SH-SY5Y (cell line): Measurements from ENCODE around the gene SEMA6B.

ENCODE experiments used
- GATA2 ChIP-seq: IDR thresholded peaks from 2 replicates; pipeline ENCODE4 v1.6.1; 2011; ENCODE audit warnings: mild to moderate bottlenecking, low read depth, low read length
- GATA3 ChIP-seq: IDR thresholded peaks from 2 replicates; pipeline ENCODE4 v1.6.1; 2011; ENCODE audit warnings: low read depth, mild to moderate bottlenecking, low read length, moderate library complexity

DNA sequence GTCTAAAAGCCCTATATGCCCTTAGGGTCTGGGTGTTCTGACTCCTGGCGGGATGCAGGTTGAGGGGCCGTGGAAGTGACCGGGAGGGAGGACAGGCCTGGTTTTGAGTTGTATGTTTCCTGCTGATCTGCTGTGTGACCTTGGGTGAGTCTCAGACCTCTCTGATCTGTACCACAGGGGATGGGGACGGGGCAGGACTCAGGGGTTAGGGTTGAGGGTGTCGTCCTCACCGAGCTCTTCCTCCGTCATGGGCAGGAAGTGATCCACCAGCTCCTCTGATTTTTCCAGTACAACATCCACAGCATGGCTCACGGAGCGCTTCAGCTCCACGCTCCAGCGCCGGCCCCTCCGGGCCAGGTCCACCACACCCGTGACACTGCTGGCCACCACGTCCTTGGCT lies 30.6 kb downstream of the SEMA6B start:
- TF ChIP-seq GATA3 = no peak
- no peak for TF ChIP-seq GATA2
